ENCODE data around the gene MT1HL1. TPM values are rescaled to one million over a fixed set of nuclear protein-coding genes. Genes with fewer than 3 reads are reported as not detected.

Gene MT1HL1
- total RNA-seq, 1 experiment from 2014 or later, result not detected

GRCh38 chr1:237000191-237000590 is 4.0 kb downstream of the MT1HL1 start:
- no peaks in the 10 kb centered on the region for H3K4me1 ChIP-seq (ENCODE audit: insufficient read depth, low read length, poor library complexity, severe bottlenecking)
- intact Hi-C loops (cut with micrococcal nuclease; ENCODE audit: unreplicated experiment), result no loop called here
- no peaks in the 10 kb centered on the region for H3K36me3 ChIP-seq (ENCODE audit: insufficient read depth, low read length, poor library complexity, severe bottlenecking)
- H3K4me3 ChIP-seq (ENCODE audit: low read depth, low read length, poor library complexity, severe bottlenecking), result no peak overlapping the region
- no peaks in the 10 kb centered on the region for H3K27me3 ChIP-seq (replicated peaks; ENCODE audit: insufficient read depth, low read depth, low read length, poor library complexity)
- no TSS peak for BruUV-seq (replicated peaks)
- POLR2A ChIA-PET (ENCODE audit: low non-redundant PET), result no interaction called here
- H3K27ac ChIP-seq (ENCODE audit: low read depth, low read length, poor library complexity, severe bottlenecking), result no peak overlapping the region
- CTCF ChIA-PET, result no interaction called here
- TF ChIP-seq CTCF (conservative IDR thresholded peaks at IDR 0.05; ENCODE audit: low read depth, low read length), result no peak
- TF ChIP-seq EZH2 (IDR thresholded peaks at IDR 0.05; ENCODE audit: borderline replicate concordance, low read depth, low read length, poor library complexity, severe bottlenecking), result no peak
- H3K9me3 ChIP-seq (ENCODE audit: low read depth, low read length, poor library complexity, severe bottlenecking), result no peaks in the 10 kb centered on the region
- DNase-seq (ENCODE audit: low spot score), result no peak

GRCh38 chr1:236998546-236998945 is 5.7 kb downstream of the MT1HL1 start:
- Histone ChIP-seq H3K4me3 (ENCODE audit: low read depth, low read length, poor library complexity, severe bottlenecking) (no peak overlapping the region), H3K27ac (ENCODE audit: low read depth, low read length, poor library complexity, severe bottlenecking) (no peak overlapping the region), H3K36me3 (ENCODE audit: insufficient read depth, low read length, poor library complexity, severe bottlenecking) (no peaks in the 10 kb centered on the region), H3K4me1 (ENCODE audit: insufficient read depth, low read length, poor library complexity, severe bottlenecking) (no peaks in the 10 kb centered on the region), H3K9me3 (ENCODE audit: low read depth, low read length, poor library complexity, severe bottlenecking) (no peaks in the 10 kb centered on the region), H3K27me3 (replicated peaks; ENCODE audit: insufficient read depth, low read depth, low read length, poor library complexity) (no peaks in the 10 kb centered on the region)
- no TSS peak for BruUV-seq (replicated peaks)
- DNase-seq (ENCODE audit: low spot score), result no peak
- ChIA-PET POLR2A (ENCODE audit: low non-redundant PET) (no interaction called here), CTCF (interaction anchor here (0.6 kb wide), 1 partner anchor 16 kb away, joined by 3 read pairs; no protein-coding TSS in a partner anchor)
- no peak for TF ChIP-seq CTCF (conservative IDR thresholded peaks at IDR 0.05; ENCODE audit: low read depth, low read length)
- no peak for TF ChIP-seq EZH2 (IDR thresholded peaks at IDR 0.05; ENCODE audit: borderline replicate concordance, low read depth, low read length, poor library complexity, severe bottlenecking)
- intact Hi-C loops (cut with micrococcal nuclease; ENCODE audit: unreplicated experiment), result no loop called here

- Histone ChIP-seq H3K36me3 (ENCODE audit: insufficient read depth, low read length, poor library complexity, severe bottlenecking) (no peaks in the 10 kb centered on the region), H3K4me1 (ENCODE audit: insufficient read depth, low read length, poor library complexity, severe bottlenecking) (no peaks in the 10 kb centered on the region), H3K4me3 (ENCODE audit: low read depth, low read length, poor library complexity, severe bottlenecking) (no peak overlapping the region), H3K27me3 (replicated peaks; ENCODE audit: insufficient read depth, low read depth, low read length, poor library complexity) (no peaks in the 10 kb centered on the region), H3K9me3 (ENCODE audit: low read depth, low read length, poor library complexity, severe bottlenecking) (no peaks in the 10 kb centered on the region), H3K27ac (ENCODE audit: low read depth, low read length, poor library complexity, severe bottlenecking) (no peak overlapping the region)
- no peak for DNase-seq (ENCODE audit: low spot score)
- intact Hi-C loops (cut with micrococcal nuclease; ENCODE audit: unreplicated experiment), result no loop called here
- POLR2A ChIA-PET (ENCODE audit: low non-redundant PET), result no interaction called here
- TF ChIP-seq EZH2 (IDR thresholded peaks at IDR 0.05; ENCODE audit: borderline replicate concordance, low read depth, low read length, poor library complexity, severe bottlenecking), result no peak
- TF ChIP-seq CTCF (conservative IDR thresholded peaks at IDR 0.05; ENCODE audit: low read depth, low read length), result no peak
- BruUV-seq (replicated peaks), result no TSS peak
- CTCF ChIA-PET, result interaction anchor here (0.6 kb wide), 1 partner anchor 15 kb away, joined by 3 read pairs; no protein-coding TSS in a partner anchor
Measured at GRCh38 chr1:236997882-236998281, 6.4 kb downstream of the MT1HL1 start.
